Peyer's patch (tissue), 4 donors: ENCODE measurements around the gene AZGP1. TPM values are rescaled to one million over a fixed set of nuclear protein-coding genes. Genes with fewer than 3 reads are reported as not detected.
"Not testable (repeated sequence)": the region's sequence is repeated elsewhere in the genome, so short reads cannot be mapped to it uniquely, and the experiment has no call there.

Source experiments
- DNase-seq, 3 donors: peaks; one replicate each; pipeline ENCODE4 v3.0.0-alpha.2; 2017 to 2019
- H3K27ac ChIP-seq, 4 donors: fragments of 200-600 bp; sonication (generic); one replicate each; pipeline ENCODE4 v1.5.1; 2016 to 2019
- H3K27me3 ChIP-seq, 2 donors: fragments of 200-600 bp; sonication (generic); one replicate each; pipeline ENCODE4 v1.5.1; 2019
- H3K36me3 ChIP-seq, 3 donors: fragments of 200-600 bp; sonication (generic); one replicate each; pipeline ENCODE4 v1.5.1; 2016 to 2019
- H3K4me1 ChIP-seq, 4 donors: fragments of 200-600 bp; sonication (generic); one replicate each; pipeline ENCODE4 v1.5.1; 2016 to 2019
- H3K4me3 ChIP-seq, 4 donors: fragments of 200-600 bp; sonication (generic); 1 replicate in 3 of 4; 2 replicates in 1 of 4; pipeline ENCODE4 v1.5.1; 2016 to 2019; ENCODE audit warnings: mild to moderate bottlenecking in 1 of 4
- H3K9me3 ChIP-seq, 4 donors: fragments of 200-600 bp; sonication (generic); one replicate each; pipeline ENCODE4 v1.5.1; 2016 to 2019; ENCODE audit warnings: mild to moderate bottlenecking in 1 of 4
- POLR2A ChIP-seq, 2 donors: fragments of 450-650 bp; IDR thresholded peaks; one replicate each; pipeline ENCODE4 v1.5.1; 2017; ENCODE audit warnings: antibody characterized with exemption in 2 of 2, mild to moderate bottlenecking in 2 of 2, moderate library complexity in 2 of 2
- total RNA-seq, 4 donors: library from RNA; depleted of rRNA; stranded (reverse); fragments of >200 nt; gene quantifications; one replicate each; pipeline ENCODE4 v1.1.0, GENCODE V29; 2016
- TF ChIP-seq, protein P1 (sequence below), 6 experiments: fragments of 450-650 bp in 4 of 6; fragments of 200-600 bp in 2 of 6; sonication (generic) in 1 of 6; IDR thresholded peaks; one replicate each; pipeline ENCODE4 v1.5.1; 2017 to 2019; ENCODE audit warnings: antibody characterized with exemption in 6 of 6, mild to moderate bottlenecking in 3 of 6, moderate library complexity in 1 of 6

Gene AZGP1
- total RNA-seq, 4 donors from 2014 or later: 3.3 to 30.3 (median 19.3) TPM

DNA sequence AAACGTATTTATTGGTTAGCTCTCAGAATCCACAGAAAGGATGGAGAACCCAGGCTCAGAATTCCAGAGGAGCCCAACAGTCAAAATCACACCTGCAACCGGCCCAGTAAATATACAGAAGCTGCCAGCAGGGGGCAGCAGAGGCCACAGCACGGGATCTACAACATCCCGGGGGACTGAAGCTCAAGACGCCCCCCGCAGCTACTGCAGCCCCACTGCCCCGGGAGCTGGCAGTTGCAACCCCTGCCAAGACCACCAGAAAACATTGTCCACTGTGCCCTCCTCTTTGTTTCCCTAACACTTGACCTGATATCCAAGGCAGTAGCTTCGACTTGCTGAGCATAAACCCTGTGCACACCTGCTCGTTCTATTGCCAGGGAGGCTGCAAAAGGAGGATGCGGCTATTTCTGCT, 4.0 kb upstream of the AZGP1 start:
- H3K27me3 ChIP-seq, H3K36me3 ChIP-seq, H3K9me3 ChIP-seq, H3K27ac ChIP-seq, H3K4me3 ChIP-seq, H3K4me1 ChIP-seq: not testable (repeated sequence)
- TF ChIP-seq, protein P1, sequence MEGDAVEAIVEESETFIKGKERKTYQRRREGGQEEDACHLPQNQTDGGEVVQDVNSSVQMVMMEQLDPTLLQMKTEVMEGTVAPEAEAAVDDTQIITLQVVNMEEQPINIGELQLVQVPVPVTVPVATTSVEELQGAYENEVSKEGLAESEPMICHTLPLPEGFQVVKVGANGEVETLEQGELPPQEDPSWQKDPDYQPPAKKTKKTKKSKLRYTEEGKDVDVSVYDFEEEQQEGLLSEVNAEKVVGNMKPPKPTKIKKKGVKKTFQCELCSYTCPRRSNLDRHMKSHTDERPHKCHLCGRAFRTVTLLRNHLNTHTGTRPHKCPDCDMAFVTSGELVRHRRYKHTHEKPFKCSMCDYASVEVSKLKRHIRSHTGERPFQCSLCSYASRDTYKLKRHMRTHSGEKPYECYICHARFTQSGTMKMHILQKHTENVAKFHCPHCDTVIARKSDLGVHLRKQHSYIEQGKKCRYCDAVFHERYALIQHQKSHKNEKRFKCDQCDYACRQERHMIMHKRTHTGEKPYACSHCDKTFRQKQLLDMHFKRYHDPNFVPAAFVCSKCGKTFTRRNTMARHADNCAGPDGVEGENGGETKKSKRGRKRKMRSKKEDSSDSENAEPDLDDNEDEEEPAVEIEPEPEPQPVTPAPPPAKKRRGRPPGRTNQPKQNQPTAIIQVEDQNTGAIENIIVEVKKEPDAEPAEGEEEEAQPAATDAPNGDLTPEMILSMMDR (IDR thresholded peaks at IDR 0.05): peak; percentile 46 to 77 (median 75)
- peak in 2 of 3 donors; percentile 74 to 87 for DNase-seq

DNA sequence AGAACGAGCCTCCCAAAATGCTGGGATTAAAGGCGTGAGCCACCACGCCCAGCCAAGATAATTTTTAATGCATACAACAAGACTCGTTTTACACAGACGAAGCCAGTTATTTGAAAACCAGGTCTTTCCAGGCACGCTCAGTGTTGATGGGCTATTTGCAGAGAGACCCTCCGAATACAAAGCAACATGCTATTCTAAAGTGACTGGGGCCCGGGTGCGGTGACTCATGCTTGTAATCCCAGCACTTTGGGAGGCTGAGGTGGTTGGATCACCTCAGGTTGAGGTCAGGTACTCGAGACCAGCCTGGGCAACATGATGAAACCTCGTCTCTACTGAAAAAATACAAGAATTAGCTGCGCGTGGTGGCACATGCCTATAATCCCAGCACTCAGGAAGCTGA, 795 bp upstream of the AZGP1 start:
- Histone ChIP-seq H3K4me3 (no peak overlapping the region), H3K4me1 (no peaks in the 10 kb centered on the region), H3K27me3 (no peaks in the 10 kb centered on the region), H3K27ac (peak overlapping the region in 1 of 4 donors; percentile 43), H3K9me3 (no peaks in the 10 kb centered on the region), H3K36me3 (no peaks in the 10 kb centered on the region)
- DNase-seq: no peak
- TF ChIP-seq POLR2A (IDR thresholded peaks at IDR 0.05): no peak
- TF ChIP-seq, protein P1 (IDR thresholded peaks at IDR 0.05): no peak

GRCh38 chr7:99974681-99975080, 1.1 kb downstream of the AZGP1 start:
- H3K36me3 ChIP-seq: no peaks in the 10 kb centered on the region
- no peaks in the 10 kb centered on the region for H3K9me3 ChIP-seq
- no peaks in the 10 kb centered on the region for H3K27me3 ChIP-seq
- H3K4me3 ChIP-seq: no peak overlapping the region
- no peak overlapping the region for H3K27ac ChIP-seq
- no peaks in the 10 kb centered on the region for H3K4me1 ChIP-seq
- no peak for DNase-seq
- TF ChIP-seq, protein P1 (IDR thresholded peaks at IDR 0.05): no peak
- TF ChIP-seq POLR2A (IDR thresholded peaks at IDR 0.05): no peak

DNA sequence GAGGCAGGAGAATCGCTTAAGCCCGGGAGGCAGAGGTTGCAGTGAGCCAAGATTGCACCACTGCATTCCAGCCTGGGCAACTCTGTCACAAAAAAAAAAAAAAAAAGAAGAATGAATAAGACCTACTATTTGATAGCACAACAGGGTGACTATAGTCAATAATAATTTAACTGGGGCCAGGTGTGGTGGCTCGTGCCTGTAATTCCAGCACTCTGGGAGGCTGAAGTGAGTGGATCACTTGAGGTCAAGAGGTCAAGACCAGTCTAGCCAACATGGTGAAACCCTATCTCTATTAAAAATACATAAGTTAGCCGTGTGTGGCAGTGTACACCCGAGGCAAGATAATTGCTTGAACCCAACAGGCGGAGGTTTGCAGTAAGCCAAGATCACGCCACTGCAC, 2.0 kb downstream of the AZGP1 start:
- H3K36me3 ChIP-seq, H3K4me3 ChIP-seq, H3K9me3 ChIP-seq, DNase-seq, H3K27me3 ChIP-seq, H3K27ac ChIP-seq, H3K4me1 ChIP-seq: not testable (repeated sequence)

DNA sequence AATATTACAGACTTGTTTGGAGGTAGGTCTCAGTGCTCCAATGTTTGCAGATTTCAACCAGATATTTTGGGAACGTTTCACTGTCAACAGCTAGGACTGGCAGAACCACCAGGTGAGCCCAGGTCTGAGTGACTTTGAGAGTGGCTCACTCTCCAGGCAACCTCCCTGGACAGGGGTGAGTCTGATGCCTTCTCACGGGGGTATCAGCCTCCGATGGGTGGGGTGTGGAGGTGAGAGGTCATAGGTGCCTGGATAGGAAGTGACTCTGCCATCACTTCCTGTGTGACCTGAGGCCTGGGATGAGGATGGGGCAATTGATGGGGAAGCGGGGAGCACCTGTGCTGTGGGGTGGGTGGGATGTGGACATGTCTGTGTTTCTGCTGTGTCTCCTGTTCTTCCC, 4.6 kb downstream of the AZGP1 start:
- Histone ChIP-seq H3K9me3 (no peaks in the 10 kb centered on the region), H3K27ac (no peak overlapping the region), H3K4me3 (no peak overlapping the region), H3K4me1 (no peaks in the 10 kb centered on the region), H3K36me3 (no peaks in the 10 kb centered on the region), H3K27me3 (no peaks in the 10 kb centered on the region)
- DNase-seq: no peak
- TF ChIP-seq, protein P1 (IDR thresholded peaks at IDR 0.05): no peak
- TF ChIP-seq POLR2A (IDR thresholded peaks at IDR 0.05): no peak

- not testable (repeated sequence) for H3K36me3 ChIP-seq, H3K27ac ChIP-seq, H3K9me3 ChIP-seq, H3K27me3 ChIP-seq, DNase-seq, H3K4me1 ChIP-seq, H3K4me3 ChIP-seq
Observed at GRCh38 chr7:99969813-99970212, 6.0 kb downstream of the AZGP1 start.

DNA sequence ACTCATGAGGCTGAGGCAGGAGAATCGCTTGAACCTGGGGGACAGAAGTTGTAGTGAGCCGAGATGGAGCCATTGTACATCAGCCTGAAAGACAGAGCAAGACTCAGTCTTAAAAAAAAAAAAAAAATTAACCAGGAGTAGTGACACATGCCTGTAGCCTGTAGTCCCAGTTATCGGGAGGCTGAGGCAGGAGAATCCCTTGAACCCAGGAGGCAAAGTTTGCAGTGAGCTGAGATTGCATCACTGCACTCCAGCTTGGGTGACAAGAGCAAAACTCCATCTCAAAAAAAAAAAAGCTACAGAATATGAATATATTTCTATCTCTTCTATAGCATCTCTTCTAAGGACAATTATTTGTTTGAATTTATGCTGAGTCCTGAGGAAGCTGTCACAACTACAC, 6.5 kb downstream of the AZGP1 start:
- H3K4me3 ChIP-seq: no peak overlapping the region
- no peaks in the 10 kb centered on the region for H3K36me3 ChIP-seq
- H3K9me3 ChIP-seq: no peaks in the 10 kb centered on the region
- no peak overlapping the region for H3K27ac ChIP-seq
- H3K27me3 ChIP-seq: no peaks in the 10 kb centered on the region
- TF ChIP-seq POLR2A (IDR thresholded peaks at IDR 0.05): no peak
- TF ChIP-seq, protein P1 (IDR thresholded peaks at IDR 0.05): no peak
- DNase-seq: no peak
- H3K4me1 ChIP-seq: no peaks in the 10 kb centered on the region
